ENCODE measurements around the gene TMEM184B.

Gene TMEM184B

DNA sequence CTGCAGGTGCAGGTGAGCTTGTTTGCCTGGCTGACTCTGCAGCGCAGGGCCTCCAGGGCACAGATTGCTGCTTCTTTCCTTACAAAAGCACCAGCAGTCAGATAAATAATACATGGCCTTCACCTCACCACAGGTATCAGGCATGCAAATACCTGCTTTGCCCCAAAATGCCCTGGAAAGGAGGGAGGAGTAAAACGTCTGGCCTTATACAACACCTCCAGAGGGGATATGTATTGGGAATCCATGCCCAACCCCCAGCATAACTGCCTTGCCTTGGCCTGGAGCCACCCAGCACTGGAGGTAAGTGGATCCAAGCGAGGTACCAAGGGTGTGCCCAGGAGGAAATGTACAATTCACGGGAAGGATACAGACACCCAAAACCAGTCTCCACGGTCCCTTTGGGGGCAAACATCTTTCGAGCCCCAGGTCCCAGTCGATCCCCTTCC lies 860 bp downstream of the TMEM184B start:
- no peak for DNase-seq

- no peak for DNase-seq
These were observed 1.7 kb downstream of the TMEM184B start for GRCh38 chr22:38271101-38271500.

DNA sequence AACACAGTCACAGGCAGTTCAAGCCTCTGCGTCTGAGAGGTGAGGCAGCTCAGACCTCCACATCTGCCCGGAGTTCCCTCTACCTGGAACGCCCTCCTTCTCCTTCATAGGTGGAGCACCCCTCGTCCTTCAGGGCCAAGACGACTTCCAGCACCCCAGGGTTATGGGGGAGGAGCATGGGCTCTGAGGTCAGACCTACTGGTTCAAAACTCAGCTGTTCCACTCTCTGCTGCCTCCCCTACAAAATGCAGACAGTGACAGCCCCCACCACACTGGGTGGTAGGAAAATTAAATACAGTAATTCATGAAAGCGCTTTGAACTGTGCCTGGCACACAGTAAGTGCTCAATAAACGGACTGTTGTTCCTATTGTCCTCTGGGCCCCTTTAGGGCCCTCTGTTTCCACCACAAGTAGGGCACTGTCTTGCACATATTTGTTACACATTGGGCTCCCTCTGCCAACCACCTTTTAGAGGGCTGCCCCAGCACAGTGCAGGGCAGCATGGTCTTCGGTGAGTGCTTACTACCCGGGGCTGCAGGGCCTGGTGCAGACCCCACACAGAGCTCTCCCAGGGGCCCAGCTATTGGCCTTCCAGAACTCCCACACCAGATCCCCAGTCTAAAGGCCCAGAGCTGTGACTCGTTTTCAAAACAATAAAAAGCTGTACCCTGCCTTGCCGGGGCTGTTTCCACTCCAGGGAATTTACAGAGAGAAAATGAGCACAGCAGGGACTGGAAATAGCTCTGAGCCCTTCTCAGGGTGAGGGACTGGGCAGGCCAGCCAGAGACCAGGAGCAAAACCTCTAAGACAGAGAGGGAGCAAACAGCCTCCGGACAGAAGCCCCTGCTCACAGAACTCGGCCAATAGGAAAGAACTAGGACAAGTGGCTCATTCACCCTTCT lies 2.5 kb downstream of the TMEM184B start:
- DNase-seq, result no peak

DNA sequence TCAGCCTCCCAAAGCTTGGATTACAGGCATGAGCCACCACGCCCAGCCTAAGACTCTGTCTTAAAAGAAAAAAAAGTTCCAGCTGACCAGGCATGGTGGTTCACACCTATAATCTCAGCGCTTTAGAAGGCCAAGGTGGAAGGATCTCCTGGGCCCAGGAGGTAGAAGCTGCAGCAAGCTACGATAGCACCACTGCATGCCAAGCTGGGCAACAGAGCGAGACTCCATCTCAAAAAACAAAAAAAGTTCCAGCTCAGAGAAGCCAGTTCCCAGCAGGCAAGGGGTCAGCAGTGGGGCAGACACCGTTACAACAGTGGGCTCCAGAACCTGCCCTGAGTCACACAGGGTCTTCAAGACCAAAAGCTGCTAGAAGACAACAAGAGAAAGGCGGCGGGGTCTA lies 3.3 kb downstream of the TMEM184B start:
- no peak for DNase-seq

GRCh38 chr22:38267086-38267485 lies 5.7 kb downstream of the TMEM184B start:
- no peak for DNase-seq

DNA sequence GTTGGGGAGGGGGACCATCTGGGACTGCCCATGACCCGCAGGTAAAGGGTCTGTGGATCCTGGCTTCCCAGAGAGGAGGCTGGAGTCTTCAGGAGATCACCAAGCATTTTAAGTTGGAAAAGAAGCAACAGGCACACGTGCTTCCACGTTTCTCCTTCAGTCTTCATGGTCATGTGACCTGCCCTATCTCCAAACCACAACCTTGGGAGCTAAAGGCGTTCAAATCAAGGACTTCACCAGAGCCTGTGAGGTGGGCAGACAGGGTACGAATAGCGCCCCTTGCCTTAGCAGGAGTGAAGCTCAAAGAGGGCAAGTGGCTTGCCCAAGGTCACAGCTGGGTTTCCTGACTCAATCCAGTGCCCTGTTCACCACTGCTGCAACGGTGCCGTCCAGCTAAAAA lies 6.7 kb downstream of the TMEM184B start:
- DNase-seq, result no peak

DNA sequence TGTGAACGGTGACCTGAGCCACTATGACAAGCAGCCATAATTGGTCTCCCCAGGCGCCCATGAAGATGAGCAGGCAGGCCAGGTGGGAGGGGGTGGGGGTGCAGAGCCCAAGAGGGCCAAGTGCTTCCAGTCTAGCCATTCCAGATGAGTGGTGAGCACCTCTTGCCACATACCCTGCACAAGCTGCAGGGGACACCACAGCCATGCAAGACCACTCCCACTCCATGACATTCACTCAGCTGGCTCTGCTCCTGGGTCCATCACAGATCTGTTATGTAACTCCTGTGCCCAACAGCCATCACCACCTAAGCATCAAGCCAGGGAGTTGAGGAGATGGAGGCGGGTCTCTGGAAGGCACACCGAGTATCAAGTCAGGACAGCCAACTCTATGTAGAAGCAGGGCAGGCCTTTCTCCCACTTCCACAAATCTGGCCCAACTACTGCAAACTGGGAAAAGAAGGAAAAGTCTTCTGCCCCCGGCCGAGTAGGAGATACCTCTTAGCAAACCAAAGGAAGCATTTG lies 8.4 kb downstream of the TMEM184B start:
- DNase-seq, result no peak

GRCh38 chr22:38262051-38262795 lies 10.6 kb downstream of the TMEM184B start:
- peak; percentile 36 for DNase-seq

- DNase-seq, result no peak
These were observed 11.8 kb downstream of the TMEM184B start for GRCh38 chr22:38260761-38261681.

- no peak for DNase-seq
These were observed 13.4 kb downstream of the TMEM184B start for GRCh38 chr22:38259370-38259769.

- no peak for DNase-seq
These were observed 13.9 kb downstream of the TMEM184B start for GRCh38 chr22:38258895-38259294.

- no peak for DNase-seq
These were observed 15.1 kb downstream of the TMEM184B start for GRCh38 chr22:38257650-38258250.

DNA sequence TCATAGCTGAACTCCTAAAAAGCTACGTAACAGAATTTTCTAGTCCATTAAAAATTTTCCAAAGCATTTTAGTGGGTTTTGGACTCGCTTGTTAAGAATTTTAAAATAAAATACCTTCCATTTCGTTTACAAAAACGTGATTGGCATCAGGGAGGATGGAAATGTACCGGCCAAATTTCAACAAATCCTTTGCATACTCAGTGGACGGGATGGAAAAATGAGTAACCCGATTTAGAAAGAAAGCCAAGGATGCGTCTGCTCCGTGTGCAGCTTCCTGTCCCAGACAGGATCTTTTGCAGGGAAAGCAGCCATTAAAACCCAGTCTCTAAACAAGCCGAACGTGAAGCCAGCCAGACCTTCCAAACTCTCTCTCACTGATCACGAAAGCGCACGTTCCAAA lies 15.6 kb downstream of the TMEM184B start:
- peak; percentile 77 for DNase-seq

DNA sequence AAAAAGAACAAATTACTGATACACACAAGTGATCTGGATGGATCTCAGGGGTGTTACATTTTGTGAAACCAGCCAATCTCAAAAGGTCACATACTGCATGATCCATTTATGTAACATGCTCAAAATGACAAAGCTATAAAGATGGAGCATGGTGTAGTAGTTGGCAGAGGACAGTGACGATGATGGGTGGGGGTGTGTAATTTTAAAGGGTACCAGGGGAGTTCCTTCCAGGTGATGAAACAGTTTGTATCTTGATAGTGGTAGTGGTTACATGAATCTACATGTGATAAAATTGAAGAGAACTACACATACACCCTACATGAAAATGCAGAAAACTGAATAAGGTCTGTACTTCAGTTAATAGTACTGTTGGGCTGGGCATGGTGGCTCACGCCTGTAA lies 17.1 kb downstream of the TMEM184B start:
- no peak for DNase-seq

DNA sequence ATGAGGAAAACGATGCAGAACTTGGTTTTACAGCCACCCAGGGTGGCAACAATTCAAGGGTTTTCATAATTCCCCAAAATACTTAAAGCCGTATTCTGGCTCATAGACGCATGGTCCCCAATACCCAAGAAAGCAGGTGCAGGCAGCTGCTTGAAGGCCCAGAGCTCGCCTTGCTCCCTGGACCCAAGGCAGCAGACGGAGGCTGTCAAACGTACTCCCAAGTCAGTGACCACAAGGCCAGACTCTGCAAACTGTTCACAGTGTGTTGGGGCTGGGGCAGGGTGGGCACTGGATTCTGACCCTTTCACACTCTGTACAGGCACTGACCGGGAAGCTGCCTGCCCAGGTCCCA lies 21.5 kb downstream of the TMEM184B start:
- DNase-seq, result no peak

DNA sequence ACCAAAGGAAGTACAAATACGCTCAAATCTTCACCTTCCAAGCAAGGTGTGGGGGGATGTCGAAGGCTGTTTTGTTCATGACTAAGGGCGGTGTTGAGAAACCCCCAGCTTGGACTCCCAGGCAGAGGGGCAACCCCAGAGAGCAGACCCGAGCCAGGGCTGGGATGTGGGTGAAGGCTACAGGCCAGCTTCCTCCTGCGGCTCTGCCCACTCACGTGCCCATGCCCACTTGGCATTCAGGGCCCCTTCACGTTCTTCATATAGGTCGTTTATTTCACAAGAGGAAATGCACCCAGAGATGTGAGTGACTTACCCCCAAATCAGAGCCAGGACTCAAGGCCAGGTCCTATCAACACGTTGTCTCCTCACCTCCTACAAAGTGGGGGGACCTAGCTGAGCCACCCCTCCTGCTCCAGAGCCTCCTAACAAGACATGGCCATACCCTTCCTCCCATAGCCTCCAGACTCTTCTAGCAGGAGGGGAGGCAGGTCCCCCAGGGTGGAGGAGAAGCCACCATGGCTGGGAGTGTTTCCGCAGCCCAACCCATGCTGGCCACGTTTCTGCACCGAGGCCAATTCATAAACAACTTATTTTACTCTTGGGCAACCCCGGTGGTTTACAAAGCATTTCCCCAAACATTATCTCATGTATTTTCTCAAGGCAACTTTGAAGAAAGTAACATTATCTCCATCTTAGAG lies 22.0 kb downstream of the TMEM184B start:
- no peak for DNase-seq

DNA sequence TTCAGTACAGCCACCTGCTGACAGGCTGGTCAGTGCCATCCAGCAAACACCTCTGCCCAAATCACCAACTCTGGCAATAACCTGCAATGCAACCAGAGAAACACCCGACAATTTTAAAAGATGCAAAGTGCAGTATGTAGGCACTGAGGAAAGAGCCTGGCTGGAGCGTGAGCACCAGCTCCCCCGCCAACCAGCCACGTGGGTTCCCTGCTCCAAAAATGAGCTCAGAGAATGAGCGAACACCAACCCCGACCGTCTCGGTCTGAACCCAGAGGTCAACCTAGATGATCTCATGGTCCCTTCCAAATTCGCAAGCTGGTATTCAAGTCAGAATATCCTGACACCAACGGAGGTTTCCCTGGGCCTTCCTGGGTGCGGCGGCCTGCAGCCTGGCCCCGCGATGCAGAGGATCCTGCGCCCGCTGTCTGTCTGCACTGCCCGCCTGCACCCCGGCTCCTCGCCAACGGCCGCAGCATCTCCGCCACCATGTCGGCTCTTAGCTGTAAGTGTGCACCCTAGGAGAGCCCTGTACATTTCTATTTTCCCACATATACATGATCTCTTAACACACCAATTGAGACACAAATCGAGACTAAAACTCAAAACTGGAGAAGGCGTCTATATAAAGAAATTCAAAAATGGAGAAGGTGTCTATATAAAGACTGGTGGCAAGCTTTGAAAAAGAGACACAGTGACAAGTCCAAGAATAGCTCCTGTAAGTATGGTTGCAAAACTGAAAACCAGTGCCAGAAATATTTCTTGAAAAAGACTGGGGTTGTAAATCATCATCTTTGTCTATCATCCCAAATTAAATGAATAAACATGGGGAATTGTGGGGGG lies 22.8 kb downstream of the TMEM184B start:
- no peak for DNase-seq

DNA sequence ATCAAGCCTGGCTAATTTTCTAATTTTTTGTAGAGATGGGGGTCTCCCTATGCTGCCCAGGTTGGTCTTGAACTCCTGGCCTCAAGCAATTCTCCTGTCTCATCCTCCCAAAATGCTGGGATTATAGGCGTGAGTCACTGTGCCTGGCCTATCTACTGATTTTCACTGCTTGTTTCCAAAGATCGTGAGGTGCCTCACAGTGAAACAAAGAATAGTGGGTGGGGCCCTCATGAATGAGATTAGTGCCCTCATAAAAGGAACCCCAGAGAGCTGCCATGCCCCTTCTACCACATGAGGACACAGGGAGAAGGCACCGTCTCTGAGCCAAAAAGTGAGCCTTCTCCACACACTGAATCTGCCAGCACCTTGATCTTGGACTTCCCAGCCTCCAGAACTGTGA lies 23.5 kb downstream of the TMEM184B start:
- DNase-seq, result no peak

- DNase-seq, result no peak
These were observed 24.5 kb downstream of the TMEM184B start for GRCh38 chr22:38248280-38248679.

GRCh38 chr22:38247713-38248112 lies 25.1 kb downstream of the TMEM184B start:
- DNase-seq, result no peak

- DNase-seq, result no peak
These were observed 26.1 kb downstream of the TMEM184B start for GRCh38 chr22:38246692-38247091.

Measured in HCEC 1CT (cell line).